Smooth muscle cell (in vitro differentiated cells): ENCODE data around the gene PCBD1. TPM values are rescaled to one million over a fixed set of nuclear protein-coding genes. Genes with fewer than 3 reads are reported as not detected.

Source experiments
- DNase-seq: peaks from one replicate; lab custom pipeline; 2025; ENCODE audit not compliant: unreplicated experiment; lab: John Stamatoyannopoulos, UW
- H2AFZ ChIP-seq: fragments of 200-600 bp; sonication (generic); 2 replicates; pipeline ENCODE4 v1.6.0; 2016; ENCODE audit warnings: antibody characterized with exemption, low read depth, mild to moderate bottlenecking
- H3F3A ChIP-seq: fragments of 200-600 bp; sonication (generic); 2 replicates; pipeline ENCODE4 v1.6.0; 2017; ENCODE audit warnings: antibody characterized with exemption, low read depth
- H3K27ac ChIP-seq: fragments of 200-600 bp; sonication (generic); 2 replicates; pipeline ENCODE4 v1.5.1; 2016; ENCODE audit warnings: low read depth, mild to moderate bottlenecking
- H3K27me3 ChIP-seq: fragments of 200-600 bp; sonication (generic); 2 replicates; pipeline ENCODE4 v1.6.1; 2016; ENCODE audit warnings: low read depth, mild to moderate bottlenecking
- H3K36me3 ChIP-seq: fragments of 200-600 bp; sonication (generic); 2 replicates; pipeline ENCODE4 v1.5.1; 2016; ENCODE audit warnings: low read depth
- H3K4me1 ChIP-seq: fragments of 200-600 bp; sonication (generic); 2 replicates; pipeline ENCODE4 v1.5.1; 2016; ENCODE audit warnings: low read depth
- H3K4me2 ChIP-seq: fragments of 200-600 bp; sonication (generic); 2 replicates; pipeline ENCODE4 v1.6.0; 2016; ENCODE audit warnings: mild to moderate bottlenecking
- H3K4me3 ChIP-seq: fragments of 200-600 bp; sonication (generic); 2 replicates; pipeline ENCODE4 v1.5.1; 2016; ENCODE audit warnings: mild to moderate bottlenecking
- H3K79me2 ChIP-seq: fragments of 200-600 bp; sonication (generic); 2 replicates; pipeline ENCODE4 v1.6.0; 2016; ENCODE audit warnings: low read depth, mild to moderate bottlenecking
- H3K9ac ChIP-seq: fragments of 200-600 bp; sonication (generic); 2 replicates; pipeline ENCODE4 v1.6.0; 2016; ENCODE audit warnings: low read depth
- H3K9me3 ChIP-seq: fragments of 200-600 bp; sonication (generic); replicated peaks from 2 replicates; pipeline ENCODE4 v1.5.1; 2016; ENCODE audit warnings: low read depth
- H4K20me1 ChIP-seq: fragments of 200-600 bp; sonication (generic); 2 replicates; pipeline ENCODE4 v1.6.0; 2016; ENCODE audit warnings: low read depth
- CTCF ChIP-seq: fragments of 200-600 bp; sonication (generic); IDR thresholded peaks from 2 replicates; pipeline ENCODE4 v1.5.1; 2017; ENCODE audit warnings: borderline replicate concordance, mild to moderate bottlenecking, antibody characterized with exemption; ENCODE audit not compliant: insufficient read depth, poor library complexity, severe bottlenecking
- WGBS: methylation state at CpG from one replicate; pipeline ENCODE4 v1.1.7; 2016; ENCODE audit warnings: low lambda C conversion rate; 5-methylcytosine and 5-hydroxymethylcytosine counted together
- polyA plus RNA-seq: library from polyadenylated mRNA; unstranded; fragments of >200 nt; fragmentation: Nextera tagmentation; extraction: Ambion mirVana; gene quantifications from 2 replicates; pipeline ENCODE4 v1.2.1, GENCODE V29; 2016
- total RNA-seq: library from RNA; depleted of rRNA; stranded (reverse); fragments of >200 nt; gene quantifications from 2 replicates; pipeline ENCODE4 v1.2.3, GENCODE V29; 2014

PCBD1 gene
- total and polyA plus RNA-seq, 2 experiments from 2014 or later: 34.7 TPM

- H3K4me2 ChIP-seq: no peak overlapping the region
- peaks cover 28% of the 10 kb centered on the region for H3K27me3 ChIP-seq
- peaks cover 4% of the 10 kb centered on the region for H3K4me1 ChIP-seq
- H3K9me3 ChIP-seq: no peaks in the 10 kb centered on the region
- H3K27ac ChIP-seq: no peak overlapping the region
- no peak overlapping the region for H3K4me3 ChIP-seq
- H4K20me1 ChIP-seq: peaks cover 7% of the 10 kb centered on the region
- WGBS: 96% methylated on average over 10 of the region's 10 CpGs
- H3K36me3 ChIP-seq: no peaks in the 10 kb centered on the region
- peaks cover 7% of the 10 kb centered on the region for H3F3A ChIP-seq
- H3K79me2 ChIP-seq: no peaks in the 10 kb centered on the region
- TF ChIP-seq CTCF: no peak
- no peak for DNase-seq
- H2AFZ ChIP-seq: no peak overlapping the region
- no peak overlapping the region for H3K9ac ChIP-seq
Observed at GRCh38 chr10:70935631-70936030, 47.3 kb upstream of the PCBD1 start.

GRCh38 chr10:70935125-70935625 is 46.8 kb upstream of the PCBD1 start:
- Histone ChIP-seq H3K9me3 (no peaks in the 10 kb centered on the region), H2AFZ (no peak overlapping the region), H3K4me2 (no peak overlapping the region), H3F3A (peaks cover 8% of the 10 kb centered on the region), H3K36me3 (no peaks in the 10 kb centered on the region), H3K4me1 (peaks cover 6% of the 10 kb centered on the region), H3K27me3 (peaks cover 24% of the 10 kb centered on the region), H3K27ac (no peak overlapping the region), H3K9ac (no peak overlapping the region), H3K4me3 (no peak overlapping the region), H4K20me1 (peaks cover 7% of the 10 kb centered on the region), H3K79me2 (no peaks in the 10 kb centered on the region)
- no peak for TF ChIP-seq CTCF
- DNase-seq: no peak
- WGBS: 93% methylated on average over 8 of the region's 11 CpGs

GRCh38 chr10:70934701-70935100 is 46.3 kb upstream of the PCBD1 start:
- H3K9ac ChIP-seq: no peak overlapping the region
- H3K4me3 ChIP-seq: no peak overlapping the region
- 93% methylated on average over 1 of the region's 1 CpG for WGBS
- H2AFZ ChIP-seq: no peak overlapping the region
- H3K36me3 ChIP-seq: no peaks in the 10 kb centered on the region
- no peak overlapping the region for H3K27ac ChIP-seq
- H3K79me2 ChIP-seq: no peaks in the 10 kb centered on the region
- no peak overlapping the region for H3K4me2 ChIP-seq
- H4K20me1 ChIP-seq: peaks cover 7% of the 10 kb centered on the region
- peaks cover 19% of the 10 kb centered on the region for H3K27me3 ChIP-seq
- H3K4me1 ChIP-seq: peaks cover 6% of the 10 kb centered on the region
- peaks cover 8% of the 10 kb centered on the region for H3F3A ChIP-seq
- H3K9me3 ChIP-seq: no peaks in the 10 kb centered on the region
- TF ChIP-seq CTCF: no peak
- no peak for DNase-seq
